Retinal pigment epithelial cell (primary cell): ENCODE results near the gene FBN1.

Source experiments
- DNase-seq: peaks from one replicate; pipeline ENCODE4 v3.0.0-alpha.2; 2010; ENCODE audit warnings: low read depth
- H3K4me3 ChIP-seq: 2 replicates; pipeline ENCODE4 v1.5.1; 2011; ENCODE audit warnings: mild to moderate bottlenecking, low read length, control low read depth, moderate library complexity
- TF ChIP-seq, protein P1 (sequence below): conservative IDR thresholded peaks from 2 replicates; pipeline ENCODE4 v1.5.1; 2011; ENCODE audit warnings: low read depth, low read length, control low read depth, inconsistent platforms

The FBN1 gene

DNA sequence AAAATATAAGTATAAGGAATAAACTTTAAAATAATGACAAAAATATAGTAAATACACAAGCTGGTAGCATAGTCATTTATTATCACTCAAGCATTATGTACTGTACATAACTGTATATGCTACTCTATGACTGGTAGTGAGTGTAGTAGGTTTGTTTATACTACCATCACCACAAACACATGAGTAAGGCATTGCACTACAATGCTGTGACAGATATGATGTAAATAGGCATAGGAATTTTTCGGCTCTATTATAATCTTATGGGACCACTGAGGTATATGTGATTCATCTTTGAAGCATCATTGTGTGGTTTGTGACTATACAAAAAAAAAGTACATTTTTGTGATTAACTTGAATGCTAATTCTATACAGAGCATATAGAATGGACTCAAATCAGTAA is 35.3 kb upstream of the FBN1 start:
- TF ChIP-seq, protein P1, sequence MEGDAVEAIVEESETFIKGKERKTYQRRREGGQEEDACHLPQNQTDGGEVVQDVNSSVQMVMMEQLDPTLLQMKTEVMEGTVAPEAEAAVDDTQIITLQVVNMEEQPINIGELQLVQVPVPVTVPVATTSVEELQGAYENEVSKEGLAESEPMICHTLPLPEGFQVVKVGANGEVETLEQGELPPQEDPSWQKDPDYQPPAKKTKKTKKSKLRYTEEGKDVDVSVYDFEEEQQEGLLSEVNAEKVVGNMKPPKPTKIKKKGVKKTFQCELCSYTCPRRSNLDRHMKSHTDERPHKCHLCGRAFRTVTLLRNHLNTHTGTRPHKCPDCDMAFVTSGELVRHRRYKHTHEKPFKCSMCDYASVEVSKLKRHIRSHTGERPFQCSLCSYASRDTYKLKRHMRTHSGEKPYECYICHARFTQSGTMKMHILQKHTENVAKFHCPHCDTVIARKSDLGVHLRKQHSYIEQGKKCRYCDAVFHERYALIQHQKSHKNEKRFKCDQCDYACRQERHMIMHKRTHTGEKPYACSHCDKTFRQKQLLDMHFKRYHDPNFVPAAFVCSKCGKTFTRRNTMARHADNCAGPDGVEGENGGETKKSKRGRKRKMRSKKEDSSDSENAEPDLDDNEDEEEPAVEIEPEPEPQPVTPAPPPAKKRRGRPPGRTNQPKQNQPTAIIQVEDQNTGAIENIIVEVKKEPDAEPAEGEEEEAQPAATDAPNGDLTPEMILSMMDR: no peak
- DNase-seq: peak; percentile 29
- H3K4me3 ChIP-seq: no peak overlapping the region

DNA sequence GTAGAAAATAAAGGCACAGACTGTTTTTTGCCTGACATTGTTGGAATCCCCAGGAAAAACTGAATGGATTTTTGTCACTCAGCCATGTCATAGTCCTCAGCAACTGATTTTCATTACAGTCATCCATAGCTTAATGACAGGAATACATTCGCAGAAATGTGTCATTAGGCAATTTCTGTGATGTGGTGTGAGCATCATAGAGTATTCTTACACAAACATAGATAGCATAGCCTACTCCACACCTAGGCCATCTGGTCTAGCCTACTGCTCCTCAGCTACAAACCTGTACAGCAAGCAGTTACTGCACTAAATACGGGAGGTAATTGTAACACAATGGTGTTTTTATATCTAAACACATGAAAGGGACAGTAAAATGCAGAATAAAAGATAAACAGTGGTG is 34.4 kb upstream of the FBN1 start:
- TF ChIP-seq, protein P1: no peak
- H3K4me3 ChIP-seq: no peak overlapping the region
- DNase-seq: no peak

DNA sequence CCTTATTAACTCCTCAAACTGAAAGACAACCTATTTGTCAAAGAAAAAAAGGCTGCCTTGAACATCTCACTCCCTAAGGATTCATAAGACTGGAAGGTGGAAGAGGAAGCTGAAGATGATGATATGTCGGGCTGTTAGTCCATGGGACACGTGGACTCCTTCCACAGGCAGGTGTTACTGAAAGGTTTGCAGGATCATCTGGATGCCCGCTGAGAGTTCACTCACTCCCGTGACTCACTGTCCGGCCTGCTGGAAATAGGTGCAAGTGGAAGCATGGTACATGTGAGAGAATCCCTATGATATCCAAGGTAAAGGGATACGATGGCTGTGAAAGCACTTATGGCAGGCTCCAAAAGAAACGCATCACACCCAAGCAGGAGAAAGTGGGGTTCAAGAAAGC is 33.3 kb upstream of the FBN1 start:
- DNase-seq: no peak
- H3K4me3 ChIP-seq: no peak overlapping the region
- TF ChIP-seq, protein P1: no peak

DNA sequence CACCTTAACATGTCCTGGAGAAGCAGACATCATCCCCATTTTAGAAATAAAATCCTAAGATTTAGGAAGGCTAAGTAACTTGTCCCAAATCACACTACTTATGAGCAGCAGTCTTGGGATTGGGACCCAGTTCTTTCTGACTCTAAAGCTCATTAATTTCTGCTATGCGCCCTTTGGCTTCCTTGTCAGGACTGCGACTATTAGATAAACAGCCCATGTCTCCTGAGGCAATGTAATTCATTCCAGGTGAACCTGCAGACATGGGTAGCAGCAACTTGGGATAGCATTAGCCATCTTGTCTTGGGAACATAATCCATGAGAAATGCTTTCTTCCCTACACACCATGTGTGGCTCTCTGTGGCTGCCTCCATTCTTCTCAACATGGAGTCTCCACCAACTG is 32.3 kb upstream of the FBN1 start:
- TF ChIP-seq, protein P1: no peak
- DNase-seq: no peak
- no peak overlapping the region for H3K4me3 ChIP-seq

DNA sequence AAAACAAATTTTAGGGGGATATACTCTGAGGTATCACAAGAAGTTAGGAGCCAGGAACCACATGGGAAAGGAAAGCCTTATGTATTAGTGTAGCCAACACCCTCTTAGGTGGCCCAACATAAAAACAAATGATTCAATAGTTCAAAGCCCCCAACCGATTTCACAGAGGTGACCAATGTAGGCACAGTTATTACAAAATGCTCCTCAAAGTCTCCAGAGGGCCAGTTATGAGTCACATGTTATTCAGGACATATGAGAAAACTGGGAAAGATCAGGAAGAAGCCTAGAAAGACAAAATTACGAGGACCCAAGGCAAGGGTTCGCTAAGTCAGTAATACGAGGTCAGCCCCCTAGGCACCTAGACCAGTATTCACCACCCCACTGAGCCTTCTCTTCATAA is 29.9 kb upstream of the FBN1 start:
- DNase-seq: no peak
- TF ChIP-seq, protein P1: no peak
- H3K4me3 ChIP-seq: no peak overlapping the region

DNA sequence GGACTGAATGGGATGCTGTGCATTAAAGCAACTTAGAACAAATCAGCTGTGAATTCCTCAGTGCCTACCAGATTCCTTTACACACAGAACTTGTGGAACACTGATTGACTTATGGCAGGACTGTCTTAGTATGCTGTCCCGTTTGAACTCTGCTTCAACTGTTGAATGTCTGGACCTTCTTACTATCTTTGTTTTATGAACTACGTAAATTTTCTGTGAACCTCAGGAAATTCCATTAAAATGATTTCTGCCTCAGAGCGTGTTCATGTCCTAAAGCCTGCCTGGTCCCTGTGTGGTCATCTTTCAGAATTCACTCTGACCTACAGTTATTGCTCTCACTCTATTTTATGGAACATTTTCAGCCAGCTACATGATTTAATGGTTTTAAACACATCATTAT is 29.4 kb upstream of the FBN1 start:
- TF ChIP-seq, protein P1: no peak
- H3K4me3 ChIP-seq: no peak overlapping the region
- DNase-seq: no peak

DNA sequence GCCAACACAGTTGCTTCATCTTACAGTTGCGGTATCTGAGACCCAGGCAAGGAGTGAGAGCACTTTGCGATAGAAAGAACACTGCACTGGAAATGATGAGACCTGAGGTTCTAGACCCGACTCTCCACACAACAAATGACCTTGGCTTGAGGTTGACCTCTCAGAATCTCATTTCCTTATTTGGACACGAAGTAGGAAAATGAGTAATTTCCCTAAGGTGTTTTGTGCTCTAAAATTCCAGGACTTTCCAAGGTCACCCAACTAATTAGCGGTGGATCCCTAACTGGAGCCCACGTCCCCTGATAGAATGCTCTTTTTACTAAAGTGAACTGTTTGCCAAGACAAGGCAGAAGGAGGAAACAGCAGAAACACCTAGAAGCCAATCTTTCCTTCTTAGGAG is 26.7 kb upstream of the FBN1 start:
- H3K4me3 ChIP-seq: no peak overlapping the region
- DNase-seq: no peak
- TF ChIP-seq, protein P1: no peak
